Islet of Langerhans (tissue), 1 donor: Measurements from ENCODE around the gene PIGV.
"Not testable (repeated sequence)": the region's sequence is repeated elsewhere in the genome, so short reads cannot be mapped to it uniquely, and the experiment has no call there.

Experiments used
- FAIRE-seq: peaks from one replicate; lab custom pipeline; 2011; peaks lifted over from hg19 to GRCh38; lab: Jason Lieb, UNC

The PIGV gene

GRCh38 chr1:26833432-26834405 lies 46.0 kb downstream of the PIGV start:
- FAIRE-seq = no peak

DNA sequence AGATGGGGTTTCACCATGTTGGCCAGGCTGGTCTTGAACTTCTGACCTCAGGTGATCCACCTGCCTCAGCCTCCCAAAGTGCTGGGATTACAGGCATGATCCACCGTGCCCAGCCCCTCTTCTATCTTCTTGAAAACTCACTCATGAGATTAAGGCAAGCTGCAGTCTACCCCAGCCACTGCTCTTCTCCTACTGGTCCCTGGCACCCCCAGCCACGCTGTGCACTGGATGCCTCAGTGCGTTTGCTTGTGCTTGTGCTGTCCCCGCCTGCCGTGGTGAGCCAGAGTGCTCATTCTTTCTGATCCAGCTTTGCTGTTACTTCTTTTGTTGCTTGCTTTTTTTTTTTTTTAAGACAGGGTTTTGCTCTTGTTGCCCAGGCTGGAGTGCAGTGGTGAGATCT lies 49.9 kb downstream of the PIGV start:
- not testable (repeated sequence) for FAIRE-seq

DNA sequence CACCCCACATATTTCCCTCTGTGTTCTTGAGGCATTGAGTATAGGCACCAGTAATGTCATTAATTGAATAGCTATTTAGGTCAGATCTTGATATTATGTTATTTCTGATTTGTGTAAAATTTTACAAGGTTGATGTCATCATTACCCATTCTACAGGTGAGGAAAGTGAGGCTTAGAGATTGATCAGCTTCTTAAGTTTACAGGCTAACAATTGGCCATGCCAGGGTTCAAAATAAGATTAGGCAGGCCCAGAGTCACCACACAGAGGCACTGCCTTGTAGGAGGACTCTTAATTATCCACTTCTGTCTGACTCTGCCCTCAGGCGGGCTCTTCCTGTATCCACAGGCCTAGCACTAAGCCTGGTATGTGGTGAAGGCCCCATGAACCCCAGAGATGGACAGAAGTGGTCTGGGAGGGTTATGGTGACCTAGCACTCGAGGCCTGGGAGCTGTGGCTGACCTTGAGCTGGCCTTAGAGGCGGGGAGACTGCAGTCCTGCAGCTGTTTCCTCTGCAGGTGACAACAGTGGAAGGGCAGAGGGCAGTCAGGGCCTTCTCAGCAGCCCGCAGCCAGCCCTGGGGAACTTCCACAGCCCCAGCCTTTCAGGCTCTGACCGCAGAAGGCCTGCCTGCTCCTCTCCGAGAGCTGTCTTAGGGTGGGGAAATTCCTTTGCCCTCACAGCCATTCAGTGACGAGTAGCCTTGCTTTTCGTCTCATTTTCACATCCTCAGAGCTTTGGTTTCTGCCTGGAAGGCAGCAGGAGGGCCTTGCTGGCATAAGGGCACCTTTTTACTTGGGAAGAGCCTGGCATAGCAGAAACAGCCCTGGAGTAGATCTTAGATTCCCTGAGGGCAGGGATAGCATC lies 51.0 kb downstream of the PIGV start:
- FAIRE-seq = no peak

GRCh38 chr1:26839339-26839722 lies 51.6 kb downstream of the PIGV start:
- FAIRE-seq = no peak

GRCh38 chr1:26839779-26840178 lies 52.0 kb downstream of the PIGV start:
- no peak for FAIRE-seq

DNA sequence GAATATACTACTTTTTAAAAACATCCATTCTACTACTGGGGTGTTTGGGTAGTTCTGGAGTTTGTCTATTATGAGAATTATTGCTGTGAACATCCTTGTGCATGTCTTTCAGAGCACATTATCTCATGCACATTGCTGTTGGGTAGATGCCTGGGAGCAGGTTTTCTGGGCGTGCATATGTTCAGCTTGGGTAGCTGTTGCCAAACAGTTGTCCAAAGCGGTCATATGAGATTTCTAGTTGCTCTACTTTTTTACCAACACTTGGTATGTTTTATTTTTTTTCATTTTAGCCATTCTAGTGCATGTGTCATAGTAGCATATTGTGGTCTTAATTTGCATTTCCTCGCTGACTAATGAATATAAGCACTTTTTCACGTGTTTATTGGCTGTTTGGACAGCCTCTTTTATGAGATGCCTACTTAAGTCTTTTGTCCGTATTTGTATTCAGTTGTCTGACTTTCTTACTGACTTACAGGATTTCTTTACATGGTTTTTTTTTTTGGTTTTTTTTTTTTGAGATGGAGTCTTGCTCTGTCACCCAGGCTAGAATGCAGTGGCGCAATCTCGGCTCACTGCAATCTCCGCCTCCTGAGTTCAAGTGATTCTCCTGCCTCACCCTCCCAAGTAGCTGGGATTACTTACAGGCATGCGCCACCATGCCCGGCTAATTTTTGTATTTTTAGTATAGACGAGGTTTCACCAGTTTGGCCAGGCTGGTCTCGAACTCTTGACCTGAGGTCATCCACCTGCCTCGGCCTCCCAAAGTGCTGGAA lies 56.9 kb downstream of the PIGV start:
- no peak for FAIRE-seq

GRCh38 chr1:26847826-26848225 lies 60.1 kb downstream of the PIGV start:
- FAIRE-seq = not testable (repeated sequence)
